GM21717 (cell line): ENCODE results near the gene INSYN1.

Source experiments
- ATAC-seq: cut with Tn5 transposase; IDR thresholded peaks from one replicate; pipeline ENCODE4 v1.9.1; 2021; ENCODE audit warnings: mild to moderate bottlenecking, moderate library complexity; ENCODE audit not compliant: unreplicated experiment

The INSYN1 gene

GRCh38 chr15:73694419-73694818, 58.7 kb downstream of the INSYN1 start:
- no peak for ATAC-seq

GRCh38 chr15:73691396-73691795, 61.8 kb downstream of the INSYN1 start:
- ATAC-seq, result no peak

GRCh38 chr15:73688455-73688854, 64.7 kb downstream of the INSYN1 start:
- ATAC-seq, result no peak

GRCh38 chr15:73687351-73687750, 65.8 kb downstream of the INSYN1 start:
- ATAC-seq, result no peak

GRCh38 chr15:73686781-73687256, 66.3 kb downstream of the INSYN1 start:
- ATAC-seq, result no peak

- no peak for ATAC-seq
These were observed 67.2 kb downstream of the INSYN1 start for GRCh38 chr15:73685981-73686380.
